AG09319 (cell line): ENCODE results near the gene DPY30.
"Not testable (repeated sequence)": the region's sequence is repeated elsewhere in the genome, so short reads cannot be mapped to it uniquely, and the experiment has no call there.

Experiments used
- DNase-seq: peaks from one replicate; pipeline ENCODE4 v3.0.0-alpha.2; 2010; ENCODE audit warnings: low read depth; ENCODE audit errors: extremely low read depth
- TF ChIP-seq, protein P1 (sequence below): IDR thresholded peaks from 2 replicates; pipeline ENCODE4 v1.5.1; 2011; ENCODE audit warnings: low read depth, mild to moderate bottlenecking, inconsistent platforms, low read length, moderate library complexity

Gene DPY30

DNA sequence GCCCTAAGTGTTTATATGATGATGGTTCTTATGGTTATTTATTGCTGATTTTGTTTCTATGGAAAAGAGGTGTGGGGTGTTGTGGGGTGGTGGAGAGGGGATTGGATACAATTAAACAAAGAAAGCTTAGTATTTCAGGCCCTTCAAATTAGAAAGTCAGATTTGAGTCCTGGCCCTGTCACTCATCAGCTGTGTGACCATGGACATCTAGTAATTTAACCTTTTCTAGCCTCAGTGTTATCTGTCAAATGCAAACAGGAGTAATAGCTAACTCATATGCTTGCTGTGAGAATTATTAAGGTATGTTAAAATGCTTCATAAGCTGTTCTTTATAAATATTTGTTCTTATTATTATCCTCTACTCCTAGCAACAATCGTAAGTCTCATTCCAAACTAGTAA lies 26.7 kb downstream of the DPY30 start:
- DNase-seq: no peak
- TF ChIP-seq, protein P1, sequence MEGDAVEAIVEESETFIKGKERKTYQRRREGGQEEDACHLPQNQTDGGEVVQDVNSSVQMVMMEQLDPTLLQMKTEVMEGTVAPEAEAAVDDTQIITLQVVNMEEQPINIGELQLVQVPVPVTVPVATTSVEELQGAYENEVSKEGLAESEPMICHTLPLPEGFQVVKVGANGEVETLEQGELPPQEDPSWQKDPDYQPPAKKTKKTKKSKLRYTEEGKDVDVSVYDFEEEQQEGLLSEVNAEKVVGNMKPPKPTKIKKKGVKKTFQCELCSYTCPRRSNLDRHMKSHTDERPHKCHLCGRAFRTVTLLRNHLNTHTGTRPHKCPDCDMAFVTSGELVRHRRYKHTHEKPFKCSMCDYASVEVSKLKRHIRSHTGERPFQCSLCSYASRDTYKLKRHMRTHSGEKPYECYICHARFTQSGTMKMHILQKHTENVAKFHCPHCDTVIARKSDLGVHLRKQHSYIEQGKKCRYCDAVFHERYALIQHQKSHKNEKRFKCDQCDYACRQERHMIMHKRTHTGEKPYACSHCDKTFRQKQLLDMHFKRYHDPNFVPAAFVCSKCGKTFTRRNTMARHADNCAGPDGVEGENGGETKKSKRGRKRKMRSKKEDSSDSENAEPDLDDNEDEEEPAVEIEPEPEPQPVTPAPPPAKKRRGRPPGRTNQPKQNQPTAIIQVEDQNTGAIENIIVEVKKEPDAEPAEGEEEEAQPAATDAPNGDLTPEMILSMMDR: no peak

DNA sequence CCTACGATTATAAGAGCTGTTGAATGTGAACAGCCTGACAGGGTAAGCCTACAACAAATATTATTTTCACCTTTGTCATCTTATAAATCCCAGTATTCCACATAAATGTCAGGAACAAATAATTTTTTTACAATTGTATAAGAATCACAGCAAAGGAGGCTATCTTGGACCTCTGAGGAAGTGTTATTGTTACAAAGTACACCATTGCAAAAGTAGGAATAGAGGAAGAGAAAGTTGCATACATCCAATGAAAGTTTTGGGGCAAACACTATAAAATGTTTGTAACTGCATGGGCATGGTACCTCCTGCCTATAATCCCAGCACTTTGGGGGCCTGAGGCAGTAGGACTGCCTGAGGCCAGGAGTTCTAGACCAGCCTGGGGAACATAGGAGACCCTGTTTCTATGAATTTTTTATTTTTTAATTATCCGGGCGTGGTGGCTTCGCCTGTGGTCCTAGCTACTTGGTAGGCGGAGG lies 28.1 kb downstream of the DPY30 start:
- no peak for DNase-seq
- TF ChIP-seq, protein P1: no peak

DNA sequence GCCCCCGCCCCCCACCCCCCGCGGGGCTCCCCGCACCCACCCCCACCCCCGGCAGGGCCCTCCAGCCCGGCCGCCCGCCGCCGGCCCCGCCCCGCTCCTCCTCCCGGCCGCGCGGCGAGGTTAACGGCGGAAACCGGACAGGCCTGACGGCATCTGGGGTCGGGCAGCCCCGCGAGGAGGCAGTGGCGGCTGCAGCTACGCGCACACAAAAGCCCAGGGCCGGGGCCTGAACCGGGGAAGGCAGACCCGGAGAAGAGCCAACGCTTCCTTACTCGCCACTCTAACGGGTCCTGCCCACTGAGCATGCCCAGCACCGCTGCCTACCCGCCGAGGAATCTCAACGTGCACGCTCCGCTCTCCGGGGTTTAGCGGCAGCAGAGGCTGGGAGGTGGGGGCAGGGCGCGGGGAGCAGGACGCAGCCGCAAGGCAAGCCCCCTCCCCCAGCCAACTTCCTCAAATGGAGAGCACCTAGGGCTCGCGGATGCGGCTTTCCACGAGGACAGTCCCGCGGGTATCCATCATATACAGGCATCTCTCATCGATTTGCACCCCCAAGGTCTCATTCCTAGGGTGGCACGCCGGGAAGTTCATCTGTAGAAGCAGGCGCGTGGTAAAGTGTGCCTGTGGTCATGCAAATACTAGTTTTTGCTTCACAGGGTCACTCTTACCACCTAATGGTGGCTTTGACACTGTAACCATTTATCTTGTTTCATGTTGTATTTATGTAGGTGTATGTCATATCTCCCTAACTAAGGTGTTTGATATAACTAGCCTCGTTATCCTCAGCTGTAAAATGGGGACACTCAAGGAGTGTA lies 28.7 kb downstream of the DPY30 start, which contains the start of gene MEMO1:
TSS of gene MEMO1 (minus strand) at position 339 of the 815 bp plus-strand sequence. CDS start 761 bp downstream, outside the sequence.
- DNase-seq: peak; percentile 85
- TF ChIP-seq, protein P1: no peak; the same call in 1 of the 2 replicates

DNA sequence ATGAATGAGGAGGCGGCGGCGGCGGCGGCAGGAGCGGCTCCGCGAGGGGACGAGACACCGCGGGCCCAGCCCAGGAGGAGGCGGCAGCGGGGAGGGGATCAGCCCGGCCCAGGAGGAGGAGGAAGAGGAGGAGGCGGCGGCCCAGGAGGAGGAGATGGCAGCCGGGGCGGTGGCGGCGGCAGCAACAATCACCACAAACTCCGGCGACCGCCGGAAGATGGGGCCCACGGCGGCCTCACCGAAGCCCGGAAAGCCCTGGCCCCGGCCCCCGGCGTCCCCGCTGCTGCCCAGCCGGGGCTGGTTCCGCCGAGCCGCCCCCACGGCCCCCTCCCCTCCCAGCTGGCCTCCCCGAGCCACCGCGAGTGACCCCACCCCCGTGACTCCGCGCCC lies 29.3 kb downstream of the DPY30 start:
- DNase-seq: not testable (repeated sequence)

DNA sequence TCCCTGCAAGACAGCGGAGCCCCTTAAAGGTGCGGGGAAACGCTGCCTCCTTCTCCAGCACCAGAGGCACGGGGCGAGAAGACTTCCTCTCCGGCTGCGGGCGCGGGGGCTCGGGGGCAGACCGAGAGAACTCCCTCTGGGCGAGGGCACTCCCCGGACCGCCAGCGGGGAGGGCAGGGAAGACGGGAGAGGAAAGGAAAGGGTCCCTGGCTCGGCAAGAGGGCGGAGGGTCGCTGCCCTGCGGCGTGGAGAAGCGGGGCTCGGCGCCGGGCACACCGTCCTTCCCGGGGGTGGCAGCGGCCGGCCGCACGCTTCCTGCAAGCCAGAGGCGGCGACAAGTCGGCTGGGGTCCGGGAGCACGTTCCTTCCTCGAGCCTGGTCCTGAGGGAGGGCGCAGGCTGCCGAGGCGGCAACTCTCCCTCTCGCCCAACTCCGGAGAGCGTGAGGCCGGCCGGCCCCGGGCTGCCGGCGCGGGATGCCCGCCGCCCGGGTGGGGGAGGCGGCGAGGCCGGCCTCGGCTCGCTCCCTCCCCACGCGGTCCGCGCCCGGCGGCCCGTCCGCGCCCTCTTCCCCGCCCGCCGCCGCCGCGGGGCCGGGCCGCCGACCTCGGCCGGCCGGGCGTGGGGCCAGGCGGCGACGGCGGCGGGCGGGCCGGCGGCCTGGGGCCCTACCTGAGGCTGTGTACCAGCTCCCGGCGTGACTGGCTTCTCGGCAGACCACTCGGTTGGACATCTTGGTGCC lies 29.9 kb downstream of the DPY30 start:
- DNase-seq: no peak

DNA sequence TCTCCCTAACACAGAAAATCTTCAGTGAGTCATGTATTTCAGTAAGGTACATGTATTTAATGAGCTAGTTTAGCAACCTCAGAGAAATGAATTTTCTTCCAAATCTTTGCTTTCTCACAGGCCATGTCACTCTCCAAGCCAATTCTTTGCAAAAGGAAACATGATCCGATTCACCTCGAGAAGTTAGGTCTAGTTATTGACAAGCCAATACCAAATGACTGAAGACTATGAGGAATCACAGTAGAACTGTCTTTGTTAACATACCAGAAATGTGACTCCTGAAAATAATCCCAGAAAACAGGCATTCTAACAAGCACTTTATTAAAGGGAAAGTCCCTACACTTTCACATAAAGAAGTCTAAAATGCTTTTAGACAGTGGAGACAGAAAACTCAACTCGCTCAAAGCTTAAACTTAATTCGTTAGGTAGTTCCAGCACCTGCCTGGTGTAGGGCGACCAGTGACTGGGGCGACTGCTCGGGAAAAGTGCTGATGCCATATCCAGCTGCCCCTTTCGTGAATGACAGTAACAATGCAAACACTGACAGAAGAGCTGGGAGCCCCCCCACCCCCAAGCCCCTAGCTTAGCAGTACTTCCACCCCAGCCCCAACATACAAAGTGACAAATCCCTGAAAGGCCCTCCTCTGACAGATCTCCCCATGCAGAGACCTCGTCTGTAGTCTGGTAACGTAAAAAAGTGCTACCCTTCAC lies 30.6 kb downstream of the DPY30 start:
- no peak for DNase-seq
- TF ChIP-seq, protein P1: no peak

More for the DNA sequence above, 29.9 kb downstream of the DPY30 start:
- TF ChIP-seq, protein P1: no peak

DNA sequence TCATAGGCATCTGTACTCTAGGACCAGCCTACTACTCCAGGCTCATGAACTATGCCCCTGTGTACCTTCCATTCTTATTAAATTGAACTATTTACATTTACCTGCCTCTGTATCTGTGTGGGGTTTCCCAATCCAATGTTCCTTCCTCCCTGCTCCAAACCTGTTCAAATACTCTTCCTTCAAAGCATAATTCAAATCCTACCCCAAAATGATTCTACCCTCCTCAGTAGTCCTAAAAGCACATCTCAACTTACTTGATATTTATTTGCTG lies 32.5 kb downstream of the DPY30 start:
- DNase-seq: no peak
- TF ChIP-seq, protein P1: no peak
